ENCODE results near the gene MRPL36. TPM values are rescaled to one million over a fixed set of nuclear protein-coding genes. Genes with fewer than 3 reads are reported as not detected.

Gene MRPL36
- total and polyA plus RNA-seq, 4 donors, result 22.3 to 106 (median 56.3) TPM

GRCh38 chr5:1764606-1764960, 35.1 kb downstream of the MRPL36 start:
- no peak for TF ChIP-seq JUND (IDR thresholded peaks at IDR 0.05)
- no peak for TF ChIP-seq SP1 (IDR thresholded peaks at IDR 0.05)
- no peaks in the 10 kb centered on the region for H3K4me1 ChIP-seq (ENCODE audit: control insufficient read depth in 4 of 4, insufficient read depth in 4 of 4, low read length in 3 of 4)
- H3K27me3 ChIP-seq (ENCODE audit: control insufficient read depth in 4 of 4, insufficient read depth in 4 of 4, low read length in 3 of 4), result peaks cover 0 to 2% (median 0%) of the 10 kb centered on the region in 4 donors
- no peak overlapping the region for H3K27ac ChIP-seq (ENCODE audit: low read depth in 1 of 2, low read length in 2 of 2)
- H3K9ac ChIP-seq (ENCODE audit: low read depth in 1 of 2, low read length in 2 of 2), result no peak overlapping the region
- H3K36me3 ChIP-seq (ENCODE audit: control insufficient read depth in 4 of 4, insufficient read depth in 3 of 4, low read depth in 1 of 4, low read length in 3 of 4), result no peaks in the 10 kb centered on the region
- DNase-seq (ENCODE audit: low spot score), result no peak
- no peaks in the 10 kb centered on the region for H3K9me3 ChIP-seq (ENCODE audit: control insufficient read depth in 4 of 4, low read length in 3 of 4)
- WGBS, result 81% methylated on average over 11 of the region's 11 CpGs
- H3K4me3 ChIP-seq (ENCODE audit: low read depth in 1 of 3, low read length in 3 of 3), result no peak overlapping the region

GRCh38 chr5:1763960-1764605, 35.6 kb downstream of the MRPL36 start:
- no peak for DNase-seq (ENCODE audit: low spot score)
- no peaks in the 10 kb centered on the region for H3K36me3 ChIP-seq (ENCODE audit: control insufficient read depth in 4 of 4, insufficient read depth in 3 of 4, low read depth in 1 of 4, low read length in 3 of 4)
- H3K9me3 ChIP-seq (ENCODE audit: control insufficient read depth in 4 of 4, low read length in 3 of 4), result peaks cover 0 to 2% (median 0%) of the 10 kb centered on the region in 4 donors
- no peak overlapping the region for H3K27ac ChIP-seq (ENCODE audit: low read depth in 1 of 2, low read length in 2 of 2)
- peaks cover 0 to 2% (median 0%) of the 10 kb centered on the region in 4 donors for H3K27me3 ChIP-seq (ENCODE audit: control insufficient read depth in 4 of 4, insufficient read depth in 4 of 4, low read length in 3 of 4)
- no peak overlapping the region for H3K4me3 ChIP-seq (ENCODE audit: low read depth in 1 of 3, low read length in 3 of 3)
- TF ChIP-seq RAD21 (IDR thresholded peaks at IDR 0.05), result no peak
- no peak for TF ChIP-seq ZBTB33 (IDR thresholded peaks at IDR 0.05)
- TF ChIP-seq, protein P1, sequence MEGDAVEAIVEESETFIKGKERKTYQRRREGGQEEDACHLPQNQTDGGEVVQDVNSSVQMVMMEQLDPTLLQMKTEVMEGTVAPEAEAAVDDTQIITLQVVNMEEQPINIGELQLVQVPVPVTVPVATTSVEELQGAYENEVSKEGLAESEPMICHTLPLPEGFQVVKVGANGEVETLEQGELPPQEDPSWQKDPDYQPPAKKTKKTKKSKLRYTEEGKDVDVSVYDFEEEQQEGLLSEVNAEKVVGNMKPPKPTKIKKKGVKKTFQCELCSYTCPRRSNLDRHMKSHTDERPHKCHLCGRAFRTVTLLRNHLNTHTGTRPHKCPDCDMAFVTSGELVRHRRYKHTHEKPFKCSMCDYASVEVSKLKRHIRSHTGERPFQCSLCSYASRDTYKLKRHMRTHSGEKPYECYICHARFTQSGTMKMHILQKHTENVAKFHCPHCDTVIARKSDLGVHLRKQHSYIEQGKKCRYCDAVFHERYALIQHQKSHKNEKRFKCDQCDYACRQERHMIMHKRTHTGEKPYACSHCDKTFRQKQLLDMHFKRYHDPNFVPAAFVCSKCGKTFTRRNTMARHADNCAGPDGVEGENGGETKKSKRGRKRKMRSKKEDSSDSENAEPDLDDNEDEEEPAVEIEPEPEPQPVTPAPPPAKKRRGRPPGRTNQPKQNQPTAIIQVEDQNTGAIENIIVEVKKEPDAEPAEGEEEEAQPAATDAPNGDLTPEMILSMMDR (IDR thresholded peaks at IDR 0.05; ENCODE audit: low read depth, low read length, missing input control), result no peak
- no peak for TF ChIP-seq HNF4G (IDR thresholded peaks at IDR 0.05)
- no peak for TF ChIP-seq FOXA1 (IDR thresholded peaks at IDR 0.05)
- TF ChIP-seq, protein P2, sequence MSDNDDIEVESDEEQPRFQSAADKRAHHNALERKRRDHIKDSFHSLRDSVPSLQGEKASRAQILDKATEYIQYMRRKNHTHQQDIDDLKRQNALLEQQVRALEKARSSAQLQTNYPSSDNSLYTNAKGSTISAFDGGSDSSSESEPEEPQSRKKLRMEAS (IDR thresholded peaks at IDR 0.05), result no peak
- TF ChIP-seq EGR1 (IDR thresholded peaks at IDR 0.05; ENCODE audit: low read depth in 2 of 2), result no peak
- no peak for TF ChIP-seq RXRA (IDR thresholded peaks at IDR 0.05)
- TF ChIP-seq, protein P3, sequence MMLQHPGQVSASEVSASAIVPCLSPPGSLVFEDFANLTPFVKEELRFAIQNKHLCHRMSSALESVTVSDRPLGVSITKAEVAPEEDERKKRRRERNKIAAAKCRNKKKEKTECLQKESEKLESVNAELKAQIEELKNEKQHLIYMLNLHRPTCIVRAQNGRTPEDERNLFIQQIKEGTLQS (IDR thresholded peaks at IDR 0.05), result no peak
- WGBS, result 81% methylated on average over 32 of the region's 32 CpGs
- no peak overlapping the region for H3K9ac ChIP-seq (ENCODE audit: low read depth in 1 of 2, low read length in 2 of 2)
- no peaks in the 10 kb centered on the region for H3K4me1 ChIP-seq (ENCODE audit: control insufficient read depth in 4 of 4, insufficient read depth in 4 of 4, low read length in 3 of 4)

DNA sequence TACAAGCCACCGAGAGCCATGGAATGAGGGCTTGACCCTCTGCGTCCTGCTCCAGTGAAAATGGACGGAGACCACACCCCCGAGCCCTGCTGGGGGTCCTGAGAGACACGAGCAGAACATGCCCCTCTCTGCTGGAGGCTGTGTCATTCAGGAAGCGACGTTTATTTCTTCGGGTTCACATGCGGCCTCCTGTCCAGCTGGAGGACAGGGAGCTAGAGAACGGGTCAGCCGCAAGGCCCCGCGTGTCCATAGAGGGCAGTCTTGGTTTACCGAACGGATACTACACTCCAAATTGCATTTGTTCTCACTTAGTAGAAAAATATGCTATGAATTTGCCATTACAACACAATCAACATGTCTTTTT, 36.1 kb downstream of the MRPL36 start:
- Histone ChIP-seq H3K9me3 (ENCODE audit: control insufficient read depth in 4 of 4, low read length in 3 of 4) (peaks cover 0 to 2% (median 1%) of the 10 kb centered on the region in 4 donors), H3K27ac (ENCODE audit: low read depth in 1 of 2, low read length in 2 of 2) (no peak overlapping the region), H3K9ac (ENCODE audit: low read depth in 1 of 2, low read length in 2 of 2) (no peak overlapping the region), H3K4me3 (ENCODE audit: low read depth in 1 of 3, low read length in 3 of 3) (no peak overlapping the region), H3K27me3 (ENCODE audit: control insufficient read depth in 4 of 4, insufficient read depth in 4 of 4, low read length in 3 of 4) (peaks cover 0 to 2% (median 0%) of the 10 kb centered on the region in 4 donors), H3K36me3 (ENCODE audit: control insufficient read depth in 4 of 4, insufficient read depth in 3 of 4, low read depth in 1 of 4, low read length in 3 of 4) (no peaks in the 10 kb centered on the region), H3K4me1 (ENCODE audit: control insufficient read depth in 4 of 4, insufficient read depth in 4 of 4, low read length in 3 of 4) (no peaks in the 10 kb centered on the region)
- TF ChIP-seq FOXA1 (IDR thresholded peaks at IDR 0.05), result no peak
- TF ChIP-seq HNF4A (conservative IDR thresholded peaks at IDR 0.05), result no peak
- no peak for TF ChIP-seq NR2F2 (IDR thresholded peaks at IDR 0.05)
- TF ChIP-seq, protein P2 (IDR thresholded peaks at IDR 0.05), result no peak
- no peak for TF ChIP-seq YY1 (IDR thresholded peaks at IDR 0.05)
- no peak for TF ChIP-seq ZBTB33 (IDR thresholded peaks at IDR 0.05)
- TF ChIP-seq RAD21 (IDR thresholded peaks at IDR 0.05), result peak; percentile 79 to 83
- no peak for TF ChIP-seq FOXA2 (IDR thresholded peaks at IDR 0.05)
- TF ChIP-seq, protein P1 (IDR thresholded peaks at IDR 0.05; ENCODE audit: low read depth, low read length, missing input control), result peak; percentile 65
- DNase-seq (ENCODE audit: low spot score), result no peak
- WGBS, result 35% methylated on average over 15 of the region's 15 CpGs
